GM21619 (cell line): ENCODE data around the gene MARCHF7.
"Not testable (repeated sequence)": the region's sequence is repeated elsewhere in the genome, so short reads cannot be mapped to it uniquely, and the experiment has no call there.

Experiments used
- ATAC-seq: cut with Tn5 transposase; IDR thresholded peaks from one replicate; pipeline ENCODE4 v1.9.1; 2021; ENCODE audit not compliant: unreplicated experiment

The MARCHF7 gene

DNA sequence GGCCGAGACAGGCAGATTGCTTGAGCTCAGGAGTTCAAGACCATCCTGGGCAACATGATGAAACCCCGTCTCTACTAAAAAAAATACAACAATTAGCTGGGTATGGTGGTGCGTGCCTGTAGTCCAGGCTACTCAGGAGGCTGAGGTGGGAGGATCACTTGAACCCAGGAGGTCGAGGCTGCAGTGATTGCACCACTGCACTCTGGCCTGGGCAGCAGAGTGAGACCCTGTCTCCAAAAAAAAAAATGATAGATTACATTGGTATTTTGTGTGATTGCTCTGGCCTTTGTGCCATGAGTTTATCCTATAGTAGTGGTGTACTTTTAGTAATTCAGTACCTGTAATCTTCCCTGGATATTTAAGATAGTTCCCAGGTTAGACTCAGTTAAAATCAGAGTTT lies 4.1 kb downstream of the MARCHF7 start:
- ATAC-seq = not testable (repeated sequence)

GRCh38 chr2:159716857-159717256 lies 4.6 kb downstream of the MARCHF7 start:
- ATAC-seq = no peak

- ATAC-seq = no peak
Observed at GRCh38 chr2:159720676-159721075, 8.4 kb downstream of the MARCHF7 start.

DNA sequence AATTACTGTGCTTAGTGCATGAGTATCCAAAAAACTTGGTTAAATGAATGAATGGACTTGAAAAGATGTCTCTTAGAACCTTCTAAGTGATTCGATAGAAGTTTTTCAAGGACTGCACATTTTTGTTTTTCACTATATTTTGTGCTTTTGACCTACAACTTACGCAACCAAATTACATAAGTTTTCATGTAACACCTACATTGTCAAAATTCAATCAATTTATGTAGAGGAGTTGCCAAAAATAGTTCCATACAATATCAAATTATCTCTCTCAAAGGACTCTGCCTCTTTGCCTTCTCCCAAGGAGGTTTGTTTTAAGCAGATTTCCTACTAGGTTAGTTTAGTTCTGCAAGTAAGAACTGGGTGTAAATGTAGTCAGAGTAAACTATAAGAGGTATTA lies 10.3 kb downstream of the MARCHF7 start:
- ATAC-seq = no peak

DNA sequence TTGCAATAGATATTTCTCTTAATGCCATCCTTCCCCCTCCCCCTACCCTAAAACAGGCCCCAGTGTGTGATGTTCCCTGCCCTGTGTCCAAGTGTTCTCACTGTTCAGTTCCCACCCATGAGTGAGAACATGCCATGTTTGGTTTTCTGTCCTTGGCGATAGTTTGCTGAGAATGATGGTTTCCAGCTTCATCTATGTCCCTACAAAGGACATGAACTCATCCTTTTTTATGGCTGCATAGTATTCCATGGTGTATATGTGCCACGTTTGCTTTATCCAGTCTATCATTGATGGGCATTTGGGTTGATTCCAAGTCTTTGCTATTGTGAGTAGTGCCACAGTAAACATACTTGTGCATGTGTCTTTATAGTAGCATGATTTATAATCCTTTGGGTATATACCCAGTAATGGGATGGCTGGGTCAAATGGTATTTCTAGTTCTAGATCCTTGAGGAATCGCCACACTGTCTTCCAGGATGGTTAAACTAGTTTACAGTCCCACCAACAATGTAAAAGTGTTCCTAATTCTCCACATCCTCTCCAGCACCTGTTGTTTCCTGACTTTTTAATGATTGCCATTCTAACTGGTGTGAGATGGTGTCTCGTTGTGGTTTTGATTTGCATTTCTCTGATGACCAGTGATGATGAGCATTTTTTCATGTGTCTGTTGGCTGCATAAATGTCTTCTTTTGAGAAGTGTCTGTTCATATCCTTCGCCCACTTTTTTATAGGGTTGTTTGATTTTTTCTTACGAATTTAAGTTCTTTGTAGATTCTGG lies 12.7 kb downstream of the MARCHF7 start:
- not testable (repeated sequence) for ATAC-seq

GRCh38 chr2:159725713-159726112 lies 13.4 kb downstream of the MARCHF7 start:
- ATAC-seq = no peak

- ATAC-seq = no peak
Observed at GRCh38 chr2:159728629-159729028, 16.3 kb downstream of the MARCHF7 start.

- ATAC-seq = no peak
Observed at GRCh38 chr2:159735648-159736047, 23.3 kb downstream of the MARCHF7 start.

GRCh38 chr2:159736048-159736447 lies 23.7 kb downstream of the MARCHF7 start:
- ATAC-seq = no peak

DNA sequence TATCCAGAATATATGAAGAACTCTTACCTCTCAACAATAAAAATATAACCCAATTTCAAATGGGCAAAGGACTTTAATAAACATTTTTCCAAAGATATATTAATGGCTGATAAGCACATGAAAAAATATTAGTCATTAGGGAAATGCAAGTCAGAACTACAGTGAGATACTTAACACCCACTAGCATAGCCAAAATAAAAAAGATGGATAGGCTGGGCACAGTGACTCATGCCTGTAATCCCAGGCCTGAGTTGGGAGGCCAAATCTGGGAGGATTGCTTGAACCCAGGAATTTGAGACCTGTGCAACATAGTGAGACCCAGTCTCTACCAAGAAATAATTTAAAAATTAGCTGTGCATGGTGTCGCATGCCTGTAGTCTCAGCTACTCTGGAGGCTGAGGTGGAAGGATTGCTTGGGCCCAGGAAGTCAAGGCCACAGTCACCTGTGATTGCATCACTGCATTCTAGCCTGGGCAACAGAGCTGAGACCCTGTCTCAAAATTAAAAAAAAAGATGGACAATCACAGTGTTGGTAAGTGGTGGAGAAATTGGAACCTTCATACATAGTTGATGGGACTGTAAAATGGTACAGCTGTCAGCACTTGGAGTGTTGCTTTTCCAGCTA lies 25.1 kb downstream of the MARCHF7 start:
- no peak for ATAC-seq

DNA sequence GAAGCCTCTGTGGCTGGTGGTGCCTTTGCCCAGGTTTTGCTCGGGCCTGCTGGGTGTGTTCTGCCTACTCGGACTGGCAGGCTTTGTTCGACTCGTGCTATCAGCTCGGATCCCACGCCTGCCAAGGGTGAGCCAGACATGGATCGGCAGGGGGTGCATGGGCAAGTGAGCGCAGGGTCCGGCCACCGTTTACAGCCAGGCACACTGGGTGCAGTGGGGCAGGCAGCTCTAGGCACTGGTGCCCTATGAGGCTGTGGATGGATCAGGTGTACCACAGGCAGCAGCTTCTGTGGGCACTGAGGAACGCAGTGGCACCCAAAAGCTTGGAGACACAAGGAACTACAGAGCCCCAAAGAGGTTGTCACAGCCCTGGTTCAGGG lies 25.6 kb downstream of the MARCHF7 start:
- ATAC-seq = no peak

- no peak for ATAC-seq
Observed at GRCh38 chr2:159738509-159739390, 26.4 kb downstream of the MARCHF7 start.

DNA sequence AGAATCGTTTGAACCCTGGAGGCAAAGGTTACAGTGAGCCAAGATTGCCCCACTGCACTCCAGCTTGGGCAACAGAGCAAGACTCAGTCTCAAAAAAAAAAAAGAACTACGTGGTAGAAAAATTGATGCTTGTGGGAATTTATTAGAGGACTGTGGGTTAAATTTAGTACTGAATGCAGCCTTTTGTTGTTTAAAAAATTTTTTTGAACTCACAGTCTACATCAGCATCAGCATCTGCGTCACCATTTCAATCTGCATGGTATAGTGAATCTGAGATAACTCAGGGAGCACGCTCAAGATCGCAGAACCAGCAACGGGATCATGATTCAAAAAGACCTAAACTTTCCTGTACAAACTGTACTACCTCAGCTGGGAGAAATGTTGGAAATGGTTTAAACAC lies 30.5 kb downstream of the MARCHF7 start:
- ATAC-seq = no peak

DNA sequence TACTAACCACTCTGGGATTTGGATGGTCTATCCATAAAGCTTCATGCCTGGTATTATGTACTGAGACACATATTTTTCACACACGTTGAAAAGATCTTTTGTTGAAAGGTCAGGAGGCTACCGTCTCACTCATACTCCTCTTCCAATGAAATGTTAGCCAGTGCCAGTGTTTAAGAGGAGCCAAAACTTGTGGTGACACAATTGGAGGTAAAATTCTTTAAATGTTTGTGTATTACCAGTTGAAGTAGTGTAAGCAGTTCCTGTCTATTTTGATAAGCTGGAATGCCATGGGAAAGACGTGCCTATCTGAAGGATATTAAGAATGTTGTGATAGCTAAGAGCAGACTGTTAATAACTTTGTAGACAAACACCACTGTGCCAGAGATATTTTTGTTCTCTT lies 32.1 kb downstream of the MARCHF7 start:
- no peak for ATAC-seq

DNA sequence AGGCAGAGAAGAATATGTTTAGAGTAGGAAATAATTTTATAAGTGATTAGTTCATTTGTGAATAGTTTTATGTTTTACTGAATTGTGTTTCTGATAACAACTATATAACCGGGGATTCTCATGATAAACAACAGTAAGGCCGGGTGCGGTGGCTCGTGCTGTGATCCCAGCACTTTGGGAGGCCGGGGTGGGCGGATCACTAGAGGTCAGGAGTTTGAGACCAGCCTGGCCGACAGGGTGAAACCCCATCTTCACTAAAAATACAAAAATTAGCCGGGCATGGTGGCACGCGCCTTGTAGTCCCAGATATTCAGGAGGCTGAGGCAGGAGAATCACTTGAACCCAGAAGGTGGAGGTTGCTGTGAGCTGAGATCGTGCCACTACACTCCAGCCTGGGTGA lies 32.9 kb downstream of the MARCHF7 start:
- not testable (repeated sequence) for ATAC-seq

DNA sequence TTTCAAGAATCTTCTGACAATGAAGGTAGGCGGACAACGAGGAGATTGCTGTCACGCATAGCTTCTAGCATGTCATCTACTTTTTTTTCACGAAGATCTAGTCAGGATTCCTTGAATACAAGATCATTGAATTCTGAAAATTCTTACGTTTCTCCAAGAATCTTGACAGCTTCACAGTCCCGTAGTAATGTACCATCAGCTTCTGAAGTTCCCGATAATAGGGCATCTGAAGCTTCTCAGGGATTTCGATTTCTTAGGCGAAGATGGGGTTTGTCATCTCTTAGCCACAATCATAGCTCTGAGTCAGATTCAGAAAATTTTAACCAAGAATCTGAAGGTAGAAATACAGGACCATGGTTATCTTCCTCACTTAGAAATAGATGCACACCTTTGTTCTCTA lies 35.8 kb downstream of the MARCHF7 start:
- ATAC-seq = no peak

DNA sequence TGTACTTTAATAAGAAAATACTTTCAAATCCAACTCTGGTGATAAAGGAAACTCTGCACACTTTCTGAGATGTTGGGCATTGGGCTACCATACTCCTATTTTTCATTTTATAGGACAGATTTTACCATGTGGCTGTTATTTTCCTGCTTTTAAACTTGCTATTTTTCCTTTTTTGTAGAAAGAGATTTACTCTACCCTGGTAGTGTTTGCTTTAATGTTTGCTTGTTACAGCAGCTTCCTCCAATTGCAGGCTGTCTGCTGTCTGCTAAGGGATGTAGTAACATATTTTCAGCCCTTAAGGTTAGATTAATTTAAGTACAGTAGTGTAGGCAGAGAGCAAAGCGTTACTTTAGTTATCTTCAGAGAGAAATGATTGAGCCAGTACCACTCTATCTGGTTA lies 38.6 kb downstream of the MARCHF7 start:
- ATAC-seq = no peak

DNA sequence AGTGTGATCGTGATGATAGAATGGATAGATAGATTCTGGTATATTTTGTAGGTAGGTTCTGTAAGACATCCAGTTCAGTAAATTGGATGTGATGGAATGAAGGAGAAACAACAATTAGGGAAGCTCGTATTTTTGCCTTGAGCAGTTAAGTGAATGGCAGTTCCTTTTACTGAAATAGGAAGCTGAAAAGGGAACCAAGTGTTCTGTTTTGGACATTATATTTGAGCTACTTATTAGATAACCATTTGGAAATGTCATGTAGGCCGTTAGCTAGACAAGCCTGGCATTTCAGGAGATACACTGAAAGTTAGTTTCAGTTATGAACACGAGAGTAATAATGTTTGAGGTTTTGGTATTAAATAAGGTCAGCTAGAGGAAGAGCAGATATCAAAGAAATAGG lies 41.5 kb downstream of the MARCHF7 start:
- ATAC-seq = no peak

- ATAC-seq = no peak
Observed at GRCh38 chr2:159755014-159755413, 42.7 kb downstream of the MARCHF7 start.

GRCh38 chr2:159755788-159756187 lies 43.5 kb downstream of the MARCHF7 start:
- ATAC-seq = no peak

DNA sequence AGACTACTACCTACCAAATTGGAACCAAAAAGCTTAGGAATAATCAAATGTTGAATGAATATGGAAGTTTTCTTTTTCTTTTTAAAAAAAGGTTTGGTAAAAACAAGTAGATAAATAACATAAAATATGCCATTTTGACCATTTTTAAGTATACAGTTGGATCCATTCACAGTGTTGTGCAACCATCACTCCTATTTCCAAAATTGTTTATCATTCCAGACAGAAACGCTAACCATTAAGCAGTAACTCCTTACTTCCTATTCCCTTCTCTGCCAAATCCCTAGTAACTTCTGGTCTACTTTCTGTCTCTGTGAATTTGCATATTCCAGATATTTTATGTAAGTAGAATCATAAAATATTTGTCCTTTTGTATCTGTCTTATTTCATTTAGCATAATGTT lies 45.9 kb downstream of the MARCHF7 start:
- ATAC-seq = no peak

- no peak for ATAC-seq
Observed at GRCh38 chr2:159758686-159759085, 46.4 kb downstream of the MARCHF7 start.
